Epithelial cell of esophagus (primary cell): ENCODE measurements around the gene EPS8.

ENCODE experiments used
- DNase-seq: peaks from one replicate; pipeline ENCODE4 v3.0.0; 2010; ENCODE audit warnings: low read depth
- H3K4me3 ChIP-seq: 2 replicates; pipeline ENCODE4 v1.5.1; 2011; ENCODE audit warnings: mild to moderate bottlenecking, low read length, control low read depth
- TF ChIP-seq, protein P1 (sequence below): IDR thresholded peaks from 2 replicates; pipeline ENCODE4 v1.5.1; 2011; ENCODE audit warnings: low read depth, mild to moderate bottlenecking, low read length, control low read depth, inconsistent platforms; ENCODE audit not compliant: insufficient read depth; ENCODE audit errors: missing control alignments

EPS8 gene

DNA sequence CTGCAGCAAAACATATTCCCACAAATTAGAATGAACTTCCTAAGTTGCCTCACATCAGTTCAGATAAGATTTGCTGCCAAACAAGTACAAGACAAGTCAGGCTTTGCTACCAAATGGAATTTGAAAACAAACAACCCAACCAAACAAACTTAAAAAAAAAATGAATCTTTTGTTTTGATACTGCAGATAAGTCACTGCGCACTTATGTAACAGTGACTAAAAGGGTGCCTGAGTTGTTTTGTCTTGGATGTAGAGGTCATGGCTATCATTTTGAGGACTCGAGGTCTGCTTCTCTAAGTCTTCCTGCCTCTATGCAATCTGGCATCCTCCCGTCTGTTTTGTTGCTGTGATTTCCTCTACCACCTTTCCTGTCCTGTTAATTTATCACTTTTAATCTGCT, 11.1 kb upstream of the EPS8 start:
- DNase-seq, result peak; percentile 56
- H3K4me3 ChIP-seq, result no peak overlapping the region
- TF ChIP-seq, protein P1, sequence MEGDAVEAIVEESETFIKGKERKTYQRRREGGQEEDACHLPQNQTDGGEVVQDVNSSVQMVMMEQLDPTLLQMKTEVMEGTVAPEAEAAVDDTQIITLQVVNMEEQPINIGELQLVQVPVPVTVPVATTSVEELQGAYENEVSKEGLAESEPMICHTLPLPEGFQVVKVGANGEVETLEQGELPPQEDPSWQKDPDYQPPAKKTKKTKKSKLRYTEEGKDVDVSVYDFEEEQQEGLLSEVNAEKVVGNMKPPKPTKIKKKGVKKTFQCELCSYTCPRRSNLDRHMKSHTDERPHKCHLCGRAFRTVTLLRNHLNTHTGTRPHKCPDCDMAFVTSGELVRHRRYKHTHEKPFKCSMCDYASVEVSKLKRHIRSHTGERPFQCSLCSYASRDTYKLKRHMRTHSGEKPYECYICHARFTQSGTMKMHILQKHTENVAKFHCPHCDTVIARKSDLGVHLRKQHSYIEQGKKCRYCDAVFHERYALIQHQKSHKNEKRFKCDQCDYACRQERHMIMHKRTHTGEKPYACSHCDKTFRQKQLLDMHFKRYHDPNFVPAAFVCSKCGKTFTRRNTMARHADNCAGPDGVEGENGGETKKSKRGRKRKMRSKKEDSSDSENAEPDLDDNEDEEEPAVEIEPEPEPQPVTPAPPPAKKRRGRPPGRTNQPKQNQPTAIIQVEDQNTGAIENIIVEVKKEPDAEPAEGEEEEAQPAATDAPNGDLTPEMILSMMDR, result no peak

DNA sequence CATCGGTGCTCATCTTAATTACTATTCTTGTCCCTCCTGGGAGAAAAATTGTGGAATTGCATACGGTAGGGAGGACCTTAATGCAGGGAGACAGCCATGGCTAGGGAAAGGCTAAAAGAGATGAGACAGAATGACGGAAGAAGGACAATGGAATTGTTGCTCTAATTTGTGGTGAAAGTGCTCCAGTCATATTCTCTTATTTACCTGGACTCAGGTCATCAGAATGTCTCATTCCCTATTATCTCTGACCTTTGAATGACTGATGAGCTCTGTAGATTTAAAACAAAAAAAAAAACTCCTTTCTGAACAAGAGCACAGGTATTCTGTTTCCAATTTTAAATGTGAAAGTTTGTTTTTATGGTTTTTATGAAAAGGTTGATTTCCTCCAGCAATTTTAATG, 8.6 kb upstream of the EPS8 start:
- no peak for DNase-seq
- H3K4me3 ChIP-seq, result no peak overlapping the region
- TF ChIP-seq, protein P1, result no peak

- TF ChIP-seq, protein P1, result no peak
Observed at GRCh38 chr12:15796493-15797141, 7.4 kb upstream of the EPS8 start.

DNA sequence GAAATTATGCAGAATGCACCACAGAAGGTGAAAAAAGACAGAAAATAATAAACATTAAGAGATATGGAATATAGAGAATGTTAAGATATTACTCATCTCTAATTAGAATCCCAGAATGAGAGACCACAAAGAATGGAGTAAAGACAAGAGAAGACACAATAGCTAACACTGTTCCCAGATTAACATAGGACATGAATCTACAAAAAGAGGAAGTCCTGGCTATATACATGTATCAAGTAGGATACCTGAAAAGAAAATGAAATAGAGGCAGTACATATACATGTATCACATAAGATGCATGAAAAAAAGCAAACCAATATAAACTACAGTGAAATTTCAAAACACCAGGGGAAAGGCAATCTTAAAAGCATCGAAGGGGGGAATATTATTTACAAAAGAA, 5.6 kb upstream of the EPS8 start:
- no peak for DNase-seq
- H3K4me3 ChIP-seq, result no peak overlapping the region
- TF ChIP-seq, protein P1, result no peak

More at GRCh38 chr12:15796493-15797141, 7.4 kb upstream of the EPS8 start:
- no peak for DNase-seq
- no peak overlapping the region for H3K4me3 ChIP-seq

- no peak overlapping the region for H3K4me3 ChIP-seq
- DNase-seq, result no peak
- TF ChIP-seq, protein P1, result no peak
Observed at GRCh38 chr12:15794196-15794595, 5.0 kb upstream of the EPS8 start.

DNA sequence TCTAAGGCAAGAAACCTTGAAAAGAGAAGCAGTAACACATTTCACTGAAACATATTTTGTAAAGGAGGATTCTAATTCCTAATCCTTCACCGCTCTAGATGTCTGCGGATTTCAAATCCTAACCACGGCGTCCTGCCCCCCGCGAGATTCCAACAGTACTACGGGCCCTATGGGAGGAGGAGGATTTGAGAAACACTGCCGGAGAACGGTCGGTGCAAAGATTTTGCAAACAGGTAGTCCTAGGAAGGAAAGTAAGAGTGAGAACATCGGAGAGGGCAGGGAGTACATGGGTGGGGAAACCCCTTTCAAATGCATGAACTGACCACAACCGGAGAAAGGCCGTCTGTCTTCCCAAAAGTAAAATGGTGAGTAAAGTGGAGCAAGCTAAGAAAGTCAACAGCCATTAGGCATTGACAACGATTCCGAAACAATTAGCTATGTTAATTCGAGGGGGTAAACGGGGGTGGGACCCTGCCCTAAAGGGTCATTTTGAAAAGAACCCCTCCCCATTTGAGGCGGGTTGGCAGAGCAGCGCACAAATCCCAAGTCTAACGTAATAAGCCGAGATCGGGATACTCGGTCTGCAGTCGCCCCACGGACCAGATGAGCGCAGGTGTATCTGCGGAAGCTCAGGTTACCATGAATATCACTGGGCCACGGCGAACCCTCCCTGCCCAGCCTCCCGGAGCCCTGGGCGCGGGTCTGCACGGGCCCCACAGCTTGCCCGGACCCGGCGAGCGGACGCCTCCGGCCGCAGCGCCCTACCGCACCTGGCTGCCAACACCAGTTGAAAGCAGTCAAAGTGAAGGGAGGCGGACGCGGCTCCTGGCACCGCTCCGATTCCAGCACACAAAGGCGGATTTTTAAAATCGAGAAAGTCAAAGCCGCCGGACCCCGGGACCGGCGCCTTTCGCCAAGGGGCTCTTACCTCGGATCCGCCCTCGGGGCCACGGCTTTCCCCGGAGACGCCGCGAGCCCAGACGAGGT, 662 bp downstream of the EPS8 start:
- peak; percentile 50 for DNase-seq
- TF ChIP-seq, protein P1, result no peak
- H3K4me3 ChIP-seq, result peak overlapping the region; percentile 70

DNA sequence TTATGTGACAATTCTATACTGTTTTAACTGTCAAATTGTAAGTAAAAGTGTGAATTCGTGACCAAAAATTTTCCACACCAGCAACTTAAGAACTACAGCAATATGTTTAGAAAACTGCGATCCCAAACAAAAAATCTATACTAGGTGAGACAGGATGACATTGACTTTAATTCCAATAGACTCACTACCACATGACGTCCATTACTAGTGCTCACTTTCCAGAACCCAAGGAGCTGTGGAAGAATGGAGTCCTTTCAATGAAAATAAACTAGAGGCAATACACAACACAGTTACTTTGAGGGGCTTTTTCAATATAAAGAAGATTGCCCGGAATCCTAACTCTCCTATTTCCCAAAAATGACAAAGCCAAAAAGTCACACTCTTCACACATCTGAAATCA, 1.4 kb downstream of the EPS8 start:
- TF ChIP-seq, protein P1, result no peak
- peak overlapping the region; percentile 70 for H3K4me3 ChIP-seq
- no peak for DNase-seq
